GM18505 (cell line): Measurements from ENCODE around the gene TRIM28.
"Not testable (repeated sequence)": the region's sequence is repeated elsewhere in the genome, so short reads cannot be mapped to it uniquely, and the experiment has no call there.

ENCODE experiments used
- ATAC-seq: cut with Tn5 transposase; IDR thresholded peaks from one replicate; pipeline ENCODE4 v1.9.1; 2021; ENCODE audit not compliant: unreplicated experiment
- POLR2A ChIP-seq: IDR thresholded peaks from 4 replicates; pipeline ENCODE4 v1.6.1; 2011; ENCODE audit warnings: borderline replicate concordance; ENCODE audit not compliant: insufficient read depth, insufficient read length; ENCODE audit errors: extremely low read depth

The TRIM28 gene

GRCh38 chr19:58536852-58537798 is 6.7 kb upstream of the TRIM28 start:
- TF ChIP-seq POLR2A: no peak

GRCh38 chr19:58538257-58539168 is 5.4 kb upstream of the TRIM28 start:
- no peak for TF ChIP-seq POLR2A
- ATAC-seq: no peak

More at GRCh38 chr19:58536852-58537798, 6.7 kb upstream of the TRIM28 start:
- ATAC-seq: no peak

GRCh38 chr19:58539169-58539559 is 4.7 kb upstream of the TRIM28 start:
- ATAC-seq: not testable (repeated sequence)

GRCh38 chr19:58542641-58543372 is 1.1 kb upstream of the TRIM28 start:
- not testable (repeated sequence) for ATAC-seq

GRCh38 chr19:58544591-58545285 is 874 bp downstream of the TRIM28 start:
- ATAC-seq: peak; percentile 50
- no peak for TF ChIP-seq POLR2A

- no peak for ATAC-seq
These were observed 1.6 kb downstream of the TRIM28 start for GRCh38 chr19:58545286-58546018.

GRCh38 chr19:58546019-58546530 is 2.2 kb downstream of the TRIM28 start:
- no peak for TF ChIP-seq POLR2A
- no peak for ATAC-seq

More at GRCh38 chr19:58545286-58546018, 1.6 kb downstream of the TRIM28 start:
- TF ChIP-seq POLR2A: no peak

- ATAC-seq: no peak
- no peak for TF ChIP-seq POLR2A
These were observed 3.8 kb downstream of the TRIM28 start for GRCh38 chr19:58547323-58548312.

- ATAC-seq: no peak
- TF ChIP-seq POLR2A: no peak
These were observed 5.2 kb downstream of the TRIM28 start for GRCh38 chr19:58548859-58549663.
